Measurements from ENCODE around the gene ANKFY1.

ANKFY1 gene, protein sequence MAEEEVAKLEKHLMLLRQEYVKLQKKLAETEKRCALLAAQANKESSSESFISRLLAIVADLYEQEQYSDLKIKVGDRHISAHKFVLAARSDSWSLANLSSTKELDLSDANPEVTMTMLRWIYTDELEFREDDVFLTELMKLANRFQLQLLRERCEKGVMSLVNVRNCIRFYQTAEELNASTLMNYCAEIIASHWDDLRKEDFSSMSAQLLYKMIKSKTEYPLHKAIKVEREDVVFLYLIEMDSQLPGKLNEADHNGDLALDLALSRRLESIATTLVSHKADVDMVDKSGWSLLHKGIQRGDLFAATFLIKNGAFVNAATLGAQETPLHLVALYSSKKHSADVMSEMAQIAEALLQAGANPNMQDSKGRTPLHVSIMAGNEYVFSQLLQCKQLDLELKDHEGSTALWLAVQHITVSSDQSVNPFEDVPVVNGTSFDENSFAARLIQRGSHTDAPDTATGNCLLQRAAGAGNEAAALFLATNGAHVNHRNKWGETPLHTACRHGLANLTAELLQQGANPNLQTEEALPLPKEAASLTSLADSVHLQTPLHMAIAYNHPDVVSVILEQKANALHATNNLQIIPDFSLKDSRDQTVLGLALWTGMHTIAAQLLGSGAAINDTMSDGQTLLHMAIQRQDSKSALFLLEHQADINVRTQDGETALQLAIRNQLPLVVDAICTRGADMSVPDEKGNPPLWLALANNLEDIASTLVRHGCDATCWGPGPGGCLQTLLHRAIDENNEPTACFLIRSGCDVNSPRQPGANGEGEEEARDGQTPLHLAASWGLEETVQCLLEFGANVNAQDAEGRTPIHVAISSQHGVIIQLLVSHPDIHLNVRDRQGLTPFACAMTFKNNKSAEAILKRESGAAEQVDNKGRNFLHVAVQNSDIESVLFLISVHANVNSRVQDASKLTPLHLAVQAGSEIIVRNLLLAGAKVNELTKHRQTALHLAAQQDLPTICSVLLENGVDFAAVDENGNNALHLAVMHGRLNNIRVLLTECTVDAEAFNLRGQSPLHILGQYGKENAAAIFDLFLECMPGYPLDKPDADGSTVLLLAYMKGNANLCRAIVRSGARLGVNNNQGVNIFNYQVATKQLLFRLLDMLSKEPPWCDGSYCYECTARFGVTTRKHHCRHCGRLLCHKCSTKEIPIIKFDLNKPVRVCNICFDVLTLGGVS

DNA sequence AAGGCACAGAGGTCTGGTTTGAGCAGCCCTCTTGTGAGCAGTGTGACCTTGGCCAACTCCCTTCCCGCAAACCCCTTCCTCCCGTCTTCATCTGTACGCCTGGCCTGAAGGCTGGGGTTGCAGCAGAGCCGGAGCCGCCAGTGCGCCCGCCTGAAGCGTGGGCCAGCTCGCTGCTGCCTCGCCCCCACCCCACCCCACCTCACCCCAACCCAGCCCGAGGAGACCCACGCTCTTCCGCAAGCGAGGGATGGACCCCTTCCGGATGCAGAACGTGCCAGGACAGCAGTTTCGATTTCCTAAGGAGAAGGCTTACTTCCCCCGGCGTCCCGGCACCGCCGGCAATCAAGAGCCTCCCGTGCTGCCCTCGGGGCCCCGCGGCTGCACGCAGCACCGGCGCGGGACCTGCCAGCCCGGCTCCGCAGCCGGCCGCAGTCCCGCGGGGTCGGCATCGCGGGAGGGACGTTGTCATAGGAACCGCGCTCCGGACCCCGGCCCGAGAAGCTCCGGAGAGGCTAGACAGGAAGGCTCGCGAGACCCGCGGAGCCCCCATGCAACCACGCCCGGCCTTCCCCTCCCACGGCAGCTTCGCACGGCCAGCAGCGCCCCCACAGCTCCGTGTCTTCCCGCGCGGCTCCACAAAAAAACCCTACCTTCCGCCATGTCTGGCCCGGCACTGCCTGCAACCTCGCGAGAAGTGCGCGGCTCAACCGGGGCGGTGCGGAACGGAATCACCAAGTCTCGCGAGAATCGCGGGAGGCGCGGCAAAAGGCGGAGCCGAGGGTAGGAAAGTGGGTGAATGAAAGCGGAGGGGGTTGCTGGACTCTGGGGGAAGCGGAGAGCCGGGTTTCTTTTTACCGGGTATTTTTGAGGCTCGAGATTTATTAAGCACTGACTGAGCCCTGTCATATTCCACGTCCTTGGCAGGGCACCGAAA lies at the start of gene ANKFY1:
TSS of gene ANKFY1 (minus strand) at position 698 of the 934 bp plus-strand sequence. CDS start at position 660, 38 bp downstream.
- DNase-seq: peak; percentile 93 to 95

DNA sequence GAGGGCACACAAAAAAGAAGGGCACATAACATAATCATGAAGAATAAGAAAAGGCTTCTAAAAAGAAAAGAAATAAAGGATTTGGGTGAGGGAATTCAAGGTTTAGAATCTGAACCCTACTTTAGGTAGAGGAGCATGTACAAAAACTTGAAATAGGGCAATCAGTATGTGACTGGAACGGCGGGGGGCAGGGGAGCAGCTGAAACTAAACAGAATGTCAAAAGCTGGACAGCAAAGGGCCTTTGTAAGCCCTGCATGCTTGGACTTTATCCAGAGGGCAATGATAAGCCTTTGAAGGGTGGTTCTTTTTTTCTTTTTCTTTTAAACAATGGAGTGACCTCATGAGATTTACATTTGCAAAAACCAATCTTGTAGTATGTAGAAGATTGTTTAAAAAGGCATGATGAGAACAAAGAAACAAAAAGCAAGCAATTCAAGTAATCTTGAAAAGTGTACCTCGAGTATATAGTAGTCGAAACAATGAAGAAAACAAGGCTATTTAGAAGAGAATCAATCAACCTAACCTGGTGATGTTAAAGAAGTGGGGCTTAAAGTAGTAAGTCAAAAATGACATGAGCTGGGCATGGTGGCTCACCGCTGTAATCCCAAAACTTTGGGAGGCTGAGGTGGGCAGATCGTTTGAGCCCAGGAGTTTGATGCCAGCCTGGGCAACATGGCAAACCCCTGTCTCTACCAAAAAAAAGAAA lies 46.7 kb upstream of the ANKFY1 start:
- no peak for DNase-seq

DNA sequence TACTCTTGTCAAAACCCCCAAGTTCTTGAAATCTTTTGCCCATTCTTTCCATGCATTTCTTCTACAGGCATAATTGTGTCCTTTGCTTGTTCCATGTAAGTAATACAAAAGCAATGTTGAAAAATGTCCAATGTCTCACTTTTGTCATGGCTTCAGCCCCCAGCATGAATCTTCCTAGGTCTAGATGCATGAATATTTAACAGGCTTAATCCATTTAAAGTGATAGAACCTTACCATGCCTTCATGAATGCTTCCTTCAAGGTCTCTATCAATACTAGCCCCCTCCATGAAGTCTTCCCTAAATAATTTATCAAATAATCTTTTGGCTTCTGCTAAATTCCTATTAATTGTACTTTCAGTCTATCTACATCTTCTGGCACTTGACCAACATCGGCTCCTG lies 46.1 kb upstream of the ANKFY1 start:
- no peak for DNase-seq

DNA sequence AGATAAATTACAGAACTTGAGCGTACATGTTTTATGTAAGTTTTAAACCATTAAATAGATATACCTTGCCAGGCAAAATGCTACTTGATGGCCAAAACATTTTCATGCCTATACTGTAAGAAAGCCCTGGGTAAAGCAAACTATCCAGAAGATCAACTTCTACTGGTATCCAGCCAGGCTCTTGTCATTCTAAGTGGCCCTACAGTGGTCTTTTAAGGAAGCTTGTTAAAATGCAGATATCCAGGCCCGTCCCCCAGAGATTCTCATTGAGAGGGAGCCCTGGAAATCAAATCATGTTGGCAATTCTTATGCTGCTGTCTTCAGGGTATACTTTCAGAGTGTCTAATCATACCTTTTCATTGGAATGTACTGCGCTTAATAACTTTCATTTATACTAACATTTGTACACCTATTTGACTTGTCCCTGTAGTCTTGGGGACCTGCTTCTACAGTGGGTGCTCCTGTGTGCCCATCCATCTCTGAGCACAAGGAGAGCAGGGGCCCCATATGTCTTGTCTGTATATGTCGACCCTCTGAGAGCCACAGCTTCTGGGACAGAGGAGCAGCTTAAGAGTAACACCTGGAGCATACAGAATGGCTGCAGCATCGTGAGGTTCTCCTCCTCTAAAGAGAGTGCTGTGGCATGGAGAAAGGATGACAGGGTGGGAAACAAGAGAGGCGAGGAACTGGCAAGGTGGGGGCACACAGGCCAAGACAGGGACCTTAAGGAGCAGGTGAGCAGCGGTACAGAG lies 43.6 kb upstream of the ANKFY1 start:
- no peak for DNase-seq

DNA sequence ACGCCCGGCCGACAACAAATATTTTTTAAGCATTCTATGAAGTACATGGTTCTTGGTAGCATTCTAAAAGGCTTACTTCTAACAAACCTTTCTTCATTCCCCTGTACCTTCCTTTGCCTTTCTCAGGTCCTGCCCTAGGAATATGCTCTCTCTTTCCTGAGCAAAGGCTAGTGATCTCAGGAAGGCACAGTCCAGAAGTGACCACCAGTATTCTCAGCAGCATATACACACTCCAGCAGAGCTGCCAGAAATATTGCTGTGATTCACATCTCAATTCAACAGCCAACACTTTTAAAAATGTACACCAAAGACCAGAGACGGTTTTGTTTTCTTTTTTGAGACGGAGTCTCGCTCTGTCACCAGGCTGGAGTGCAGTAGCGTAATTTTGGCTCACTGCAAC lies 41.4 kb upstream of the ANKFY1 start:
- DNase-seq: no peak

DNA sequence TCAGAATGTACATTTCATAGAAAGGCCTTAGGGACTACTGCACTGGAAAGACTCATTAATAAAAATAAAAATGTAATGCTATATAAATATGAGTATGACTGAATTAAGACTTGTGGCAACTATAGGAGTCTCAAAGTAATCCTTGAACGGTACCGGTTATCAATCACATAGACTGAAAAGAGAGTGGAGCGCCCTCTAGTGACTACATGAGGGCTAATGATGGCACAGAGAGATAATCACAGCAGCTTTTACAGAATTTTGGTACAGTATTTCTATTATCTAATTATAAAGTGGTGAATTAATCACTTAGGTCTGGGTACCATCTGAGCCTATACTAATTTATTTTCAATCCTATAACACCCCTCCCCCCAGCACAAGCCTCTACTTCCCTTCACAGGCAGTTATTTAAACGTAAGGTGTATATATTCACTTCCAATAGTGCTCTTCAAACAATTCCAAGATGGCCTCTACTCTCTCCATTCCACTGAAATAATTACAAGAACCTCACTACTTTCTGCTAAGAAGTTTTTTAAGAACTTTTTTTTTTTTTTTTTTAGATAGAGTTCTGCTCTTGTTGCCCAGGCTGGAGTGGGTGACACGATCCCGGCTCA lies 40.7 kb upstream of the ANKFY1 start:
- DNase-seq: peak in 1 of 2 donors; percentile 30

DNA sequence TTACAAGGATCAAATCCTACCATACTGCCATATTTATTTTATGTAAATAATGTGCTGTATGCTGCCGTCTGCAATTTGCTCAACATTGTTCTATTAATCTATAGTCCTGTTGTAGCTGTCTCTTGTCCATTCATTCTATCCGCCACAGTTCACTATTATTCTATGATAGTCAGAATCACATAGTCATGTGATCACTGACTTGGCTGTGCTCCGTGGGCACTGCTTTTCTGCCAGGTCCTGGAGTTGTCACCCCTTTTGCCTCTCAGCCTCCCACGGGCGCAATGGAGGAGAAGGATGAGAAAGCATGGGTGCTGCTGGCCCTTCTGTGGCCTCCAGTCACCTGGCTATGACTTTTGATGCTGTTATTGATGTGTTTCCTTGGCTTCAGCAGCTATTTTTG lies 37.3 kb upstream of the ANKFY1 start:
- no peak for DNase-seq

DNA sequence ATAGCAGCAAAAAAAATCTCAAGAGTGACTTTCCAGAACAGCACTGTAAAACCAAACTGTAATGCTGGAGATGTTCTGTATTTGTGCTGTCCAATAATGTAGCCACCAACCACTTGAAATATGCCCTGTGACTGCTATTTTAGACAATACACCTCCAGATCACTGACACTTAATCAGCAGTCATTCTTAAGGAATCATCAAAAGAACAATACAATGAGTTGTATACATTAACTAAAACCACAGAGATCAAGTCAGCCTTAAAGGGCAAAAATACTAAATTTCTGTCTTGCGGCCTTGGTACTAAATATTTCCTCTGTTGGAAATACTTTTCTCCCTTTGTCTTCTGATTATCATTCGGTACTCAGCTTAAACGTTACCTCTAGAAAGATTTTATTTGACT lies 33.6 kb upstream of the ANKFY1 start:
- no peak for DNase-seq

DNA sequence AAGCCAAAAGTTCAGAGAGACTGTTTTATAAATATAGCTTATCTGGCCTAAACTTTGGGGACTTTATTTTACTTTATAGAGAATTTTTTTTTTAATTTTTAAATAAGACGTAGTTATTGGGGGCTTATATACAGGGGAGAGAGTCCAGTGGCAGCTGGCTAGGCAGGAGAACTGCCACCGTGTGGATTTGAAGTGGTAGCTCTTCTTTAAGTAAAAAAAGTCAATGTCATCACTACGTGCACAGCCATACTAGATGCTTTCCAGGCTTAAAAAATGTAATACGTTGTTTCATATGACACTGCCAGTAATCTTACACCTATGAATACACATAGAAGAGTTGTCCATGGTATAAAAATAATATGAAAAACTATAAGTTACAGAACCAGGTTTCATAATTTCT lies 31.9 kb upstream of the ANKFY1 start:
- DNase-seq: no peak

DNA sequence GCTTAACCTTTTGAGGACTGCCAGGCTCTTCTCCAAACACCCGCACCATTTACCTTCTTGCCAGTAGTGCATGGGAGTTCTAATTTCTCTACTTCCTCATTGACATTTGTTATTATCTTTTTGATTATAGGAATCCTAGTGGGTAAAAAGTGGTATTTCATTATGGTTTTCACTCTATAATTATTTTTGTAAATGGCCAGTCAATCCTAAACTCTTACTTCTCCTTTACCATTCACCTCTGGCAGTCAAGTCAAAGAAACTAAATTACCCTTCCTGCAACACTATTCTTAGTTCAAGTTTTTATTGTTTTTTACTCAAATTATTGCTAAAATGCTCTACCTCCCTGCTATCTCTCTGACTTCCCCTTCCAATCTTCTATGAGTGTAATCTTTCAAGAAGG lies 29.8 kb upstream of the ANKFY1 start:
- peak in 1 of 2 donors; percentile 1 for DNase-seq

DNA sequence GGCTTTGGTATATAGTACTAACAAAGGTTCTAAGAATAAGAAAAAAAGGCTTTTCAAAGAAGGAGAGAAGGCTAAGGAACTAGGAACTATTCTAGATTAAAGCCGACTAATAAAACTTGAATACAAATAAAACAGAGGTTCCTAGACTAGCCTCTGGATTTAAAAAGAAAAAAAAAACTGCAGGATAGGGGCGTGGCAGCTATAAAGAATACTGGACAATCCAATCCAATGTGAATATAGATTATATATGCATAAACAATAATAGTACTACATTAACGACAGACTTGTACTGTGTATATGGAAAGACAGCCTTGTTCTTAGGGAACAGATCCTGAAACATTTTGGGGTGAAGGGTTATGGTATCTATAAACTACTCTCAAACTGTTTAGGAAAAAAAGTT lies 23.9 kb upstream of the ANKFY1 start:
- DNase-seq: no peak

DNA sequence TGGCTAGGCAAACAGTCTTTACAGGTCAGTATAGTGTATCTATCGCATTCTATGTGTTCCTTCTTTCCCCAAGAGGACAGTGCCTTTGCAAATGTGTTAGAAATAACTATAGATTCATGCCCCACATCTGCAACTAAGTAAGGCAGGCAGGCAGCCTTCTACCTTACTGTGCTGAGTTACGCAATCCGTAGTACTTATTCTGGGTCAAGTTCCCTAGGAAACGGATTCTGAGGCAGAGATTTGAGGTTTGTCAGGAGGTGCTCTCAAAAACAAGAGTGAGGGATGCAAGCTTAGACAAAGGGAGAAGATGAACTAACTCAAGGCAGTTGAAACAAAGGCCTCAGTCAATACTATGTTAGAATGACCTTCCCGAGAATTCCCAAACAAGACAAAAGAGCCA lies 12.7 kb upstream of the ANKFY1 start:
- DNase-seq: no peak

DNA sequence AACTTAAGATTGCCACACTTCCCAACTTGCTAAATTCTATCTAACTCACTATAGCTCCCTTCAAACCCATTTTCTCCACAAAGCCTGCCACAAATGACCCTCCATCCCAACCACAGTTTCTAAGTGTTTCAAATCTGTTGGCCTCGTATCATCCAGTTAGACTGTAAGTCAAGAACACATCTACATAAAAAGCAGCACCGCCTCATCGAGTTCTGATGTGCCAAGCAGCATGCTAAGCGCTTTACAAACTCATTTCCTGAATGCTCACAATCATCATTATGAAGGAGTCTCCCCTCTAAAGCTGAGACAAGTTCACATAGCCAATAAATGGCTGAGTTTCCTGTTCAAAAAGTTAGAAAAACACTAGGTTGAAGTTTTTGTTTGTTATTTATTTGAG lies 9.2 kb upstream of the ANKFY1 start:
- DNase-seq: no peak

DNA sequence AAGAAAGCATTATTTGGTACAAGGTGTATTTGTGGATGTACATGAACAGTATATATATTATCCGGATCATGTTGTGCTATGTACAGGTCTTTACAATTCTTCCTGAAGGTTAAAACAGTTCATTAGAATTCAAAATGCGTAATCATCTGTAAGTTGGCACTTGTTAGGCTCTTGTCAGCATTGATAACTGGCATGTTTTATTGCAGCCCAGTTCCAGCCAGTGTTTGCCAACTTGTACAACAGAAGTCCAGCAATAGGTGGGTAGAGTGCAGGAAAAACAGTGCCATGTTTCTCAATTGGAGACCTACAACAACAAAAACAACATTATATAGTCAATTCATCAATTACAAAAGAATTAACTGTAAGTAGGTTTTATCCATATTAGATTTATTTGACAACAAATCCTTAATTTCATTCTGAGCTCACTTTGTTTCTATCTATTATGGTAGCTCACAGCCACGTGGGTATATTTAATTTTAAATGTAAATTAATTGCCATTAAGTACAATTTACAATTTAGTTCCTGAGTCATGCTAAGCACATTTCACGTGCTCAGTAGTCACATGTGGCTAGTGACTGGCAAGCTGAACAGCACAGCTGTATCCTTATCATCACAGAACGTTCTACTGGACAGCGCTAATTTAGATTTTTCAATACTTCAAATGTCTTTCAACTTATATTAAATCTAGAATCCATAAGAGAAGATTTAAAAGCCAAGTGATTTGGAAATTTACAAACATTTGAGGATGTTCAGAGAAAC lies 8.6 kb upstream of the ANKFY1 start:
- no peak for DNase-seq

DNA sequence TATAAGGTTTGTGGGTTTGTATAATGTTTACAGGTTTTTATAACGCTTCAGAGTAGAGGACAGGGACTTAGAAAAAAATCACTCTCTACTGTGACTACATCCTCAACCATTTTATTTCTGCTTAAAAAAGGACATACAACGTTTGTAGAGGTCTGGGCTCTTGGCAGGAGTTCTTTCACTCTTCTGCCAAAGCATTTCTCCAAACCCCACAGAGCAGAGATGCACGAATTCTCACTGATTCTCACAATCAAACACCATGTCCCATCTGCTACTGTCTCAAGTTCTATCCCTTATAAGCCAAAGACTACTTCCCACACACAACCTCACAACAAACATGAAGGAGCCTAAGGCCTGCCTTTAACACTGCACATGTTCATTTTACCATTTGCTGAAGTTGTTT lies 7.0 kb upstream of the ANKFY1 start:
- DNase-seq: no peak

DNA sequence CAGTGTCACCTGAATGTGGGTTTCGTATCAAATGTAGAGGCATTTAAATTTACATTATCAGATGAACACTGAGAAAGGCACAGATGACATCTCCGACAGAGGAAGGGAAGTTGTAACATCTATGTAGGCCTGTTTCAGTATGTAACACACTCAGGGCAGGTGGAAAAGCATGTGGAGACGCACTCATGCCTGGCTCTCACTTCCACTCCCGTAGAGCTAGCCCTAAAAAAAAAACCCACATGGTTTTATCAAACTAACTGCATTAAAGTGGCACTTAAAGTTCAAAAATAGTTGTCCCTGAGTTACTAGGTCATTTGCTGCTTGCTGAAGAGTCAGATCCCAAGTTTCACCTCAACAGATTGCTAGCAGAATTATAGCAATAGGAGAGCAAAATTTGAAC lies 6.1 kb upstream of the ANKFY1 start:
- no peak for DNase-seq

DNA sequence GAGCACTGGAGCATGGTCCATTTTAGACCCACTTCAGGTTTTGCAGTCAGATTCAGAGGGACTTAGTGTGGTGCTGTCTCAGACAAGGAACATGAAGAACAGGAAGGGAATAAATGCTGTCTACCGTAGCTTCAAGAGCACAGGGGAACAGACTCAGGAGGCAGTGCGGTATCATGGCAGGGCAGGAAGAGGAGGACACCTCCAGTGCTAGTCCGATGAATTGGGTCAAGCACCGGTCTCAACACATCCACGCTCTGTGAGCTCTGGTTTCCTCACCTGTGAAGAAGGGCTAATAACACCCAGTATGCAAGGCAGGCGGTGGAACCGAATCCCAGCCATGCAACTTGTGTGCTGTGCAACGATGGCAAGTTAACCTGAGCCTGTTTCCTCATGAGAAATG lies 3.6 kb upstream of the ANKFY1 start:
- no peak for DNase-seq

DNA sequence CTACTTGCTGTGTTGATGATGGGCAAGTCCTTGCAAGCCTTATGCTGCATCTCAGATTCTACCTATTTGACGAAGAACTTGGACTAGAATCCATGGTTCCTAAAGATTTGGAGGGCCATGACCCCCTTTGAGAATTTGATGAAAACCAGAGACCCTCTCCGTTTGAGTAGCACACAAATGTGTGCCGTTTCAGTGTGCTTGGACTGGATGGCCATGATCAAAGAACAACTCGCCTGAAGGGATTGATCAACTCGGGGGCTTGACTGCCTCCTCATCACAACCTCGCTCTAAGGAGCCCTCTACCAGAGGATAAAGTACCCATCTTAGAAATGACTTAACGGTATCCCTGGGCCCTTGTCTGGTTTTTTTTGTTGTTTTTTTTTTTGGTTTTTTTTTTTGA lies 2.8 kb upstream of the ANKFY1 start:
- DNase-seq: no peak

DNA sequence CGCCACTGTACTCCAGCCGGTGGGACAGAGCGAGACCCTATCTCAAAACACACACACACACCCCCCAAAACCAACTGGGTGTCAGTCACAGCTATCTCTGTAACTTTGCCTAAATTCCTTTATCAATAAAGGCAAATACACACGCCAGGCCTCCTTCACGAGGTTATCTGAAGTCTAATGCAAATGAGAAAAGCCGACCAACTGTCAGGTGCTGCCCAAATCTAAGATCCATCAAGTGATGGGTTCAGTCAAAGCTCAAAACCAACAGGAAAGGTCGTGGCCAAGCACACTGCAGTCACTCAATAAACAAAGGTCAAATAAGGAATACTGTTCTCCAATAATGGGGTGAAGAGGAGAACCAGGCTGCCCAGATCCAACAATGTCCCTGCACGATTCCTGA lies 1.1 kb downstream of the ANKFY1 start:
- DNase-seq: no peak

DNA sequence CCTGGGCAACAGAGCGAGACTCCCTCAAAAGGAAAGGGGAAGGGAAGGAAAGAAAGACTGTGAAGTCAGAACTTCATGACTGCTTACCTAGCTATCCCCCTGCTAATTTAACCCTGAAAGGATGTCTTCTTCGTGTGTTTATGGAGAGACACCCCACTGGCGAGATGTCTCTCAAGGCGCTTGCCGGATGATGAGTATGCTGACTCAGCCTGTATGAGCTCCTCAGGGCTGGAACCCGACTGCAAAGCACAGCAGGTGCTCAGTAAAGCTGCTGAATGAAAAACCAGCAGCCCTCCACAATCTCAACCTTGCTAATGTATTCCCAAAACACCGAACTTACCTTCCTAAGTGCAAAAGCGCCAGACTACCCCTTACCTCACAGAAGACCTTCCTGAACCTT lies 2.3 kb downstream of the ANKFY1 start:
- DNase-seq: no peak
